Astrocyte (in vitro differentiated cells and primary cell): ENCODE measurements around the gene SPOCK1.

Source experiments
- CTCF ChIP-seq: IDR thresholded peaks from 2 replicates; pipeline ENCODE4 v1.5.1; 2011; ENCODE audit warnings: low read depth, mild to moderate bottlenecking, inconsistent platforms, low read length, moderate library complexity; ENCODE audit not compliant: insufficient read depth
- EZH2 ChIP-seq: IDR thresholded peaks from 2 replicates; pipeline ENCODE4 v1.6.1; 2012; ENCODE audit warnings: mild to moderate bottlenecking, low read length, inconsistent platforms; ENCODE audit not compliant: insufficient read depth

GRCh38 chr5:137375741-137376526 lies 123.2 kb downstream of the SPOCK1 start:
- TF ChIP-seq CTCF (no peak), EZH2 (no peak)
